BJ (cell line): Measurements from ENCODE around the gene PARP15. TPM values are rescaled to one million over a fixed set of nuclear protein-coding genes. Genes with fewer than 3 reads are reported as not detected.

Source experiments
- CTCF ChIA-PET: fragments of 350-600 bp; formaldehyde crosslinking; extraction: SDS; loops from one replicate; lab custom pipeline; 2021; ENCODE audit warnings: antibody characterized with exemption, inconsistent platforms; lab: Yijun Ruan, JAX
- POLR2A ChIA-PET: fragments of 300-600 bp; sonication (Branson Sonifier 250); formaldehyde crosslinking; extraction: SDS; loops from one replicate; lab custom pipeline; 2021; ENCODE audit warnings: antibody characterized with exemption; lab: Charles Lee
- DNase-seq: peaks from one replicate; pipeline ENCODE4 v3.0.0-alpha.2; 2011; ENCODE audit warnings: low read depth
- H3K27me3 ChIP-seq: 2 replicates; pipeline ENCODE4 v1.6.0; 2011; ENCODE audit warnings: low read length; ENCODE audit not compliant: control insufficient read depth, insufficient read depth
- H3K36me3 ChIP-seq: 2 replicates; pipeline ENCODE4 v1.5.1; 2011; ENCODE audit warnings: low read length; ENCODE audit not compliant: control insufficient read depth, insufficient read depth
- H3K4me3 ChIP-seq: 2 replicates; pipeline ENCODE4 v1.5.1; 2011; ENCODE audit warnings: low read depth, mild to moderate bottlenecking, control low read depth, low read length
- CTCF ChIP-seq: IDR thresholded peaks from 2 replicates; pipeline ENCODE4 v1.5.1; 2011; ENCODE audit warnings: low read depth, mild to moderate bottlenecking, control low read depth, inconsistent platforms, low read length, moderate library complexity; ENCODE audit not compliant: insufficient read depth
- polyA plus RNA-seq: library from polyadenylated mRNA; depleted of rRNA; stranded (reverse); fragments of >200 nt; gene quantifications from 2 replicates; pipeline ENCODE4 v1.2.3, GENCODE V29; 2011

PARP15 gene
- polyA plus RNA-seq, 1 experiment, result 0.05 TPM

GRCh38 chr3:122589297-122589696 is 11.8 kb downstream of the PARP15 start:
- Histone ChIP-seq H3K27me3 (no peaks in the 10 kb centered on the region), H3K36me3 (no peaks in the 10 kb centered on the region), H3K4me3 (no peak overlapping the region)
- CTCF ChIA-PET, result no interaction called here
- no peak for TF ChIP-seq CTCF
- no peak for DNase-seq
- POLR2A ChIA-PET, result no interaction called here

GRCh38 chr3:122590610-122591009 is 13.2 kb downstream of the PARP15 start:
- Histone ChIP-seq H3K4me3 (no peak overlapping the region), H3K27me3 (no peaks in the 10 kb centered on the region; the same call in 1 of the 2 replicates), H3K36me3 (no peaks in the 10 kb centered on the region)
- ChIA-PET POLR2A (no interaction called here), CTCF (interaction anchor here (1.3 kb wide), 1 partner anchor 9 kb away, joined by 3 read pairs; no protein-coding TSS in a partner anchor)
- DNase-seq, result no peak
- TF ChIP-seq CTCF, result no peak

- POLR2A ChIA-PET, result no interaction called here
- TF ChIP-seq CTCF, result no peak
- no peak for DNase-seq
- Histone ChIP-seq H3K4me3 (no peak overlapping the region), H3K36me3 (no peaks in the 10 kb centered on the region), H3K27me3 (peaks cover under 1% of the 10 kb centered on the region; the same call in 1 of the 2 replicates)
- CTCF ChIA-PET, result no interaction called here
Observed at GRCh38 chr3:122594025-122594424, 16.6 kb downstream of the PARP15 start.

GRCh38 chr3:122598151-122598550 is 20.7 kb downstream of the PARP15 start:
- CTCF ChIA-PET, result no interaction called here
- H3K36me3 ChIP-seq, result no peaks in the 10 kb centered on the region
- H3K4me3 ChIP-seq, result no peak overlapping the region
- TF ChIP-seq CTCF, result no peak
- DNase-seq, result no peak
- H3K27me3 ChIP-seq, result peaks cover 4% of the 10 kb centered on the region
- POLR2A ChIA-PET, result interaction anchor here (0.7 kb wide), 1 partner anchor 48 kb away, joined by 3 read pairs; no protein-coding TSS in a partner anchor

- ChIA-PET CTCF (no interaction called here), POLR2A (interaction anchor here (0.7 kb wide), 1 partner anchor 48 kb away, joined by 3 read pairs; no protein-coding TSS in a partner anchor)
- Histone ChIP-seq H3K4me3 (no peak overlapping the region), H3K27me3 (peaks cover 4% of the 10 kb centered on the region), H3K36me3 (no peaks in the 10 kb centered on the region)
- DNase-seq, result no peak
- TF ChIP-seq CTCF, result no peak
Observed at GRCh38 chr3:122598556-122598955, 21.1 kb downstream of the PARP15 start.
